OCI-LY3 (cell line): ENCODE measurements around the gene SIGLEC5.

Experiments used
- H2AFZ ChIP-seq: fragments of 200-600, 300-600 bp; shearing (Covaris generic); 2 replicates; pipeline ENCODE4 v1.6.0; 2014; ENCODE audit warnings: antibody characterized with exemption, low read depth, low read length
- H3K27ac ChIP-seq: fragments of 200-600, 300-600 bp; sonication (generic); 2 replicates; pipeline ENCODE4 v1.5.1; 2014; ENCODE audit warnings: mild to moderate bottlenecking, low read length, moderate library complexity, mixed read lengths
- H3K27me3 ChIP-seq: fragments of 200-600, 300-600 bp; sonication (generic); 2 replicates; pipeline ENCODE4 v1.6.1; 2014; ENCODE audit warnings: low read depth, low read length, mixed read lengths
- H3K36me3 ChIP-seq: fragments of 200-600, 300-600 bp; sonication (generic); replicated peaks from 2 replicates; pipeline ENCODE3; 2014; ENCODE audit warnings: low read depth, low read length, mixed read lengths
- H3K4me1 ChIP-seq: fragments of 300-600, 200-600 bp; sonication (generic); 2 replicates; pipeline ENCODE4 v1.6.1; 2014; ENCODE audit warnings: low read length, mixed read lengths
- H3K4me2 ChIP-seq: fragments of 200-600, 300-600 bp; sonication (generic); 2 replicates; pipeline ENCODE4 v1.6.1; 2014; ENCODE audit warnings: low read length, mixed read lengths
- H3K4me3 ChIP-seq: fragments of 300-600, 200-600 bp; sonication (generic); 2 replicates; pipeline ENCODE4 v1.5.1; 2014; ENCODE audit warnings: antibody characterized with exemption, mild to moderate bottlenecking, low read length, moderate library complexity
- H3K79me2 ChIP-seq: fragments of 300-600, 200-600 bp; shearing (Covaris generic); 2 replicates; pipeline ENCODE4 v1.6.1; 2014; ENCODE audit warnings: mild to moderate bottlenecking, low read length, mixed read lengths
- H3K9ac ChIP-seq: fragments of 300-600, 200-600 bp; shearing (Covaris generic); 2 replicates; pipeline ENCODE4 v1.6.0; 2014; ENCODE audit warnings: mild to moderate bottlenecking, low read length, moderate library complexity
- H3K9me3 ChIP-seq: fragments of 200-600, 300-600 bp; shearing (Covaris generic); 2 replicates; pipeline ENCODE4 v1.6.1; 2014; ENCODE audit warnings: low read length, mixed read lengths; ENCODE audit not compliant: insufficient read depth
- H4K20me1 ChIP-seq: fragments of 200-600, 300-600 bp; sonication (generic); 2 replicates; pipeline ENCODE4 v1.6.1; 2016; ENCODE audit warnings: low read length, mixed read lengths; ENCODE audit not compliant: insufficient read depth
- EZH2phosphoT487 ChIP-seq: fragments of 200-600 bp; shearing (Covaris generic); IDR thresholded peaks from 2 replicates; pipeline ENCODE4 v1.6.1; 2018; ENCODE audit warnings: antibody characterized with exemption, mixed run types, low read depth
- TF ChIP-seq, protein P1 (sequence below): fragments of 200-600, 300-600 bp; sonication (generic); IDR thresholded peaks from 2 replicates; pipeline ENCODE4 v1.5.1; 2014; ENCODE audit warnings: antibody characterized with exemption, low read length, low read depth

Gene SIGLEC5

GRCh38 chr19:51615991-51616390 is 14.2 kb downstream of the SIGLEC5 start:
- Histone ChIP-seq H3K36me3 (peaks cover 14% of the 10 kb centered on the region), H3K9me3 (peaks cover 16% of the 10 kb centered on the region), H3K4me1 (peaks cover 50% of the 10 kb centered on the region), H3K9ac (no peak overlapping the region), H3K4me3 (no peak overlapping the region), H3K4me2 (peak overlapping the region; percentile 26), H3K27me3 (peaks cover 69% of the 10 kb centered on the region), H4K20me1 (no peaks in the 10 kb centered on the region), H2AFZ (no peak overlapping the region), H3K27ac (no peak overlapping the region), H3K79me2 (no peaks in the 10 kb centered on the region)
- TF ChIP-seq, protein P1, sequence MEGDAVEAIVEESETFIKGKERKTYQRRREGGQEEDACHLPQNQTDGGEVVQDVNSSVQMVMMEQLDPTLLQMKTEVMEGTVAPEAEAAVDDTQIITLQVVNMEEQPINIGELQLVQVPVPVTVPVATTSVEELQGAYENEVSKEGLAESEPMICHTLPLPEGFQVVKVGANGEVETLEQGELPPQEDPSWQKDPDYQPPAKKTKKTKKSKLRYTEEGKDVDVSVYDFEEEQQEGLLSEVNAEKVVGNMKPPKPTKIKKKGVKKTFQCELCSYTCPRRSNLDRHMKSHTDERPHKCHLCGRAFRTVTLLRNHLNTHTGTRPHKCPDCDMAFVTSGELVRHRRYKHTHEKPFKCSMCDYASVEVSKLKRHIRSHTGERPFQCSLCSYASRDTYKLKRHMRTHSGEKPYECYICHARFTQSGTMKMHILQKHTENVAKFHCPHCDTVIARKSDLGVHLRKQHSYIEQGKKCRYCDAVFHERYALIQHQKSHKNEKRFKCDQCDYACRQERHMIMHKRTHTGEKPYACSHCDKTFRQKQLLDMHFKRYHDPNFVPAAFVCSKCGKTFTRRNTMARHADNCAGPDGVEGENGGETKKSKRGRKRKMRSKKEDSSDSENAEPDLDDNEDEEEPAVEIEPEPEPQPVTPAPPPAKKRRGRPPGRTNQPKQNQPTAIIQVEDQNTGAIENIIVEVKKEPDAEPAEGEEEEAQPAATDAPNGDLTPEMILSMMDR: no peak
- TF ChIP-seq EZH2phosphoT487: no peak

- Histone ChIP-seq H3K4me1 (peaks cover 51% of the 10 kb centered on the region), H3K9ac (no peak overlapping the region), H3K27me3 (peaks cover 72% of the 10 kb centered on the region), H3K36me3 (peaks cover 14% of the 10 kb centered on the region), H3K4me3 (no peak overlapping the region), H2AFZ (no peak overlapping the region), H3K27ac (no peak overlapping the region), H3K4me2 (no peak overlapping the region), H4K20me1 (no peaks in the 10 kb centered on the region), H3K79me2 (no peaks in the 10 kb centered on the region), H3K9me3 (peaks cover 16% of the 10 kb centered on the region)
- no peak for TF ChIP-seq EZH2phosphoT487
- TF ChIP-seq, protein P1: no peak
Observed at GRCh38 chr19:51614789-51615188, 15.4 kb downstream of the SIGLEC5 start.

DNA sequence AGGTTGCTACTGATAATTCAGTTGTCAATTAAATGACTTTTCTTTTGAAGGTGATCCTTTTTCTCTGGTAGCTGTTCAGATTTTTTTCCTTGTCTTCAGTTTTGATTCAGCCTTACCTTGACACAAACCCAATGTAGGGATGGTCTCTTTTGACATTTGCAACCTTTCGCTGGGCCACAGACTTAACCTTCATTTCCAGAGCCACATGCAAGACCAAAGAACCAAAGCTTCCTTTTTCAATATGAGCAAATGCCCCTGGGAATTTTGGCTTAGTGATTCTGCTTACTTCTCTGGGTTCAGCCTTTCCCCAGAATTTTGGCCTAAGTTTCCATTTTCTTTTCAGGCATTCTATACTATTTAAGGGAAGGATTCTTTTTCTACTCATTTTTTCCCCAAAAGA is 19.6 kb downstream of the SIGLEC5 start:
- Histone ChIP-seq H3K27me3 (peaks cover 72% of the 10 kb centered on the region), H2AFZ (no peak overlapping the region)

DNA sequence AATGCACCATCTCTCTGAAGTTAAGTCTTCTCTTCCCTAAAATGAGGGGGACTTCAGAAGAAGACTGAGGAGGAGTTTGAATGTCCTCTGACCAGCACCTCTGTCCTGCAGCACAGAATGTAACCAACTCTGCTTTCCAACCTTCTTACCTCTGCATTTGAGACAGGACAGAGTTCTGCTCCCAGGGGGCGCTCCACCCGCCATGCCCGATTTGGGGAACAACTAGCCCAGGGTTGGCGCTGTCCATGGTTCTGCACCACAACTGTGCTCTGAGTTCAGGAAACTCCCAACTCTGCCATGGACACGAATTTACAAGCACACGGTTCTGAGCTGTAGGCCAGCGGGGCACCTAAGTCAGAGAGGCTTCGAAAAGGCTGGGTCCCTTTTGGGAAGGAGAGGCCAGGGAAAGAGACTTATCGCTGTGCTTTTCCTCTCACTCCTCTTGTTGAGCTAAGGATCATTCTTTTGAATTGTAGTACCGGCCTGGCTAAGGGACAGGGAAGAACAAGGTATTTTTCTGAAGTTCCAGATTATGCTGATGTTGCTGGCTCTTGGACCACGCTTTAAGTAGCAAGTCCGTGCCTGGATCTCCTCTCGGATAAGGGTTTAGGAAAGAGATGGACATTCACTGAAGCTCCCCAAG is 22.2 kb downstream of the SIGLEC5 start:
- peak overlapping the region; percentile 56; the same call in 1 of the 2 replicates for H3K4me3 ChIP-seq
- TF ChIP-seq, protein P1: peak; percentile 98
- no peak for TF ChIP-seq EZH2phosphoT487
- H3K27me3 ChIP-seq: peaks cover 57% of the 10 kb centered on the region
- peak overlapping the region; percentile 91 for H3K27ac ChIP-seq
- H3K4me2 ChIP-seq: peak overlapping the region; percentile 89
- H3K4me1 ChIP-seq: peaks cover 52% of the 10 kb centered on the region
- no peak overlapping the region for H2AFZ ChIP-seq
- peaks cover 10% of the 10 kb centered on the region; the same call in 1 of the 2 replicates for H3K9me3 ChIP-seq
- H4K20me1 ChIP-seq: no peaks in the 10 kb centered on the region
- peak overlapping the region; percentile 43; the same call in 1 of the 2 replicates for H3K9ac ChIP-seq
- peaks cover 20% of the 10 kb centered on the region for H3K36me3 ChIP-seq
- no peaks in the 10 kb centered on the region for H3K79me2 ChIP-seq

More for the DNA sequence above, 19.6 kb downstream of the SIGLEC5 start:
- Histone ChIP-seq H3K27ac (no peak overlapping the region), H3K79me2 (no peaks in the 10 kb centered on the region), H3K4me3 (no peak overlapping the region), H4K20me1 (no peaks in the 10 kb centered on the region), H3K4me1 (peaks cover 58% of the 10 kb centered on the region), H3K9me3 (peaks cover 16% of the 10 kb centered on the region), H3K36me3 (peaks cover 21% of the 10 kb centered on the region), H3K9ac (no peak overlapping the region), H3K4me2 (peak overlapping the region; percentile 34)
- TF ChIP-seq EZH2phosphoT487: no peak
- TF ChIP-seq, protein P1: no peak
